DOHH2 (cell line): ENCODE data around the gene IL25.

Experiments used
- H3F3A ChIP-seq: fragments of 200-600 bp; sonication (generic), shearing (Covaris generic); 2 replicates; pipeline ENCODE4 v1.6.0; 2016; ENCODE audit warnings: antibody characterized with exemption, mild to moderate bottlenecking; ENCODE audit not compliant: control insufficient read depth, insufficient read depth
- H3K27ac ChIP-seq: fragments of 200-600 bp; sonication (generic); 2 replicates; pipeline ENCODE4 v1.5.1; 2014; ENCODE audit warnings: low read depth, mild to moderate bottlenecking, low read length, moderate library complexity
- H3K27me3 ChIP-seq: fragments of 200-600 bp; sonication (generic); 2 replicates; pipeline ENCODE4 v1.6.1; 2014; ENCODE audit warnings: mild to moderate bottlenecking, low read length, mixed read lengths; ENCODE audit not compliant: control insufficient read depth
- H3K36me3 ChIP-seq: fragments of 200-600 bp; sonication (generic); 2 replicates; pipeline ENCODE4 v1.6.1; 2014; ENCODE audit warnings: mild to moderate bottlenecking, low read length, moderate library complexity, mixed read lengths; ENCODE audit not compliant: control insufficient read depth
- H3K4me1 ChIP-seq: fragments of 200-600 bp; sonication (generic); 2 replicates; pipeline ENCODE4 v1.6.1; 2014; ENCODE audit warnings: mild to moderate bottlenecking, low read length, mixed read lengths; ENCODE audit not compliant: control insufficient read depth
- H3K4me2 ChIP-seq: fragments of 200-600 bp; sonication (generic); 2 replicates; pipeline ENCODE4 v1.6.0; 2014; ENCODE audit warnings: mild to moderate bottlenecking, low read length, moderate library complexity
- H3K4me3 ChIP-seq: fragments of 200-600 bp; sonication (generic); 2 replicates; pipeline ENCODE4 v1.5.1; 2014; ENCODE audit warnings: mild to moderate bottlenecking, low read length, mixed read lengths
- H3K79me2 ChIP-seq: fragments of 200-600 bp; sonication (generic); 2 replicates; pipeline ENCODE4 v1.6.1; 2014; ENCODE audit warnings: mild to moderate bottlenecking, low read length, mixed read lengths; ENCODE audit not compliant: control insufficient read depth
- H3K9me2 ChIP-seq: fragments of 200-600 bp; sonication (generic); replicated peaks from 2 replicates; pipeline ENCODE4 v1.6.1; 2014; ENCODE audit warnings: mild to moderate bottlenecking, low read length, mixed read lengths; ENCODE audit not compliant: control insufficient read depth
- H3K9me3 ChIP-seq: fragments of 200-600 bp; sonication (generic); 2 replicates; pipeline ENCODE4 v1.6.1; 2014; ENCODE audit warnings: antibody characterized with exemption, low read length, mixed read lengths; ENCODE audit not compliant: control insufficient read depth, insufficient read depth
- H4K20me1 ChIP-seq: fragments of 200-600 bp; sonication (generic); 2 replicates; pipeline ENCODE4 v1.6.0; 2014; ENCODE audit warnings: low read depth, mild to moderate bottlenecking, antibody characterized with exemption, low read length, moderate library complexity; ENCODE audit not compliant: control insufficient read depth, insufficient read depth
- CTCF ChIP-seq: fragments of 200-600 bp; sonication (generic); IDR thresholded peaks from one replicate; pipeline ENCODE4 v1.5.1; 2014; ENCODE audit warnings: antibody characterized with exemption, mild to moderate bottlenecking, low read depth, low read length; ENCODE audit not compliant: poor library complexity, severe bottlenecking
- EZH2phosphoT487 ChIP-seq: fragments of 200-600 bp; sonication (generic); IDR thresholded peaks from 2 replicates; pipeline ENCODE4 v1.6.1; 2017; ENCODE audit warnings: borderline replicate concordance, mild to moderate bottlenecking, antibody characterized with exemption, low read length, moderate library complexity, mixed read lengths

Gene IL25

DNA sequence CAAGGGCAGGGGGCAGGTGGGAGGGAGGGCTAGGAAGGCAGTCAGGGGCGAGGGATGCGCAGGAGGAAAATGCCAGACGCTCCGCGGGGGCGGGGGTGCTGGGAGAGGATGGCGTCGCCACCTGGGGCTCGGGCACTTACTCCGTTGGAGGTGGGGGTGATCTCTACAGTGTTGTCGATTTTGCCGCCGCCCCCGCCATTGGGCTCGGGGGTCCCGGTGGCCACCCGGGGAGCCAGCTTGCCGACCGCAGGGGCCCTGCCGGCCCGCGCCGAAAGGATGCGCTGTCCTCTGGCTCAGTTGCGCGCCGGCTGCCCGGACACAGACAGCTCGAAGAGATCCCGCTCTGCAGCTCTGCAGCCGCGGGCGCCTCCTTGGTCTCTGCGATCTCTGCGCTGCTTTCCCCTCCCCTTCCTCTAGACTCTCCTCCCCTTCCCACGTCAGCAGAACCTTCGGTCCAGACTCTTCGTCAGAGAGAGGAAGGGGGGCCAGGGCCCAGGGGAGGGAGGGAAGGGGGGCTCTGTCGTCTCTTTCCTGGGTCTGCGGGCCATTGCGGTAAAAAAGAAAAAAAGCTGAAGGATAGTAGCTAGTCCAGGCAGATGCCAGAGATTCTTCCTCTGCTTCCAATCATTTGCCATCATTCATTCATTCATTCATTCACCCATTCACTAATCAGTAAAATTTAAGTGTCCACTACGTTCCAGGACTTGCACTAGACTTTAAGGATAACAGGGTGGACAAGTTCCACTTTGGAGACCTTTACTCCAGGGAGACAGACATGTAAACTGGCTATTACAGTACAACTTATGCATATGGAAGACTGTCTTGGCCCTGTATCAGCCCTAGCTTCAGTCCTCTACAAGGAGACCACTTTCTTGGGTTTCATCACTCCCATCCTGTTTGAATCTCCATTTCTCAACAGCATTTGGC, 19.8 kb upstream of the IL25 start, which contains the start of gene SLC22A17:
Gene SLC22A17, minus strand, starts transcription at position 382 of the 927 bp plus-strand sequence.
- no peaks in the 10 kb centered on the region for H3K27me3 ChIP-seq
- TF ChIP-seq EZH2phosphoT487 (no peak), CTCF (no peak)
- H3F3A ChIP-seq, result no peaks in the 10 kb centered on the region
- H3K9me2 ChIP-seq, result no peaks in the 10 kb centered on the region
- no peak within 1 kb of the TSS for H3K4me3 ChIP-seq
- H3K79me2 ChIP-seq, result no peaks in the 10 kb centered on the region
- no peaks in the 10 kb centered on the region for H3K4me1 ChIP-seq
- no peak within 1 kb of the TSS for H3K4me2 ChIP-seq
- no peak within 1 kb of the TSS for H3K27ac ChIP-seq
- no peaks in the 10 kb centered on the region for H3K9me3 ChIP-seq
- H3K36me3 ChIP-seq, result no peaks in the 10 kb centered on the region
- H4K20me1 ChIP-seq, result no peaks in the 10 kb centered on the region

DNA sequence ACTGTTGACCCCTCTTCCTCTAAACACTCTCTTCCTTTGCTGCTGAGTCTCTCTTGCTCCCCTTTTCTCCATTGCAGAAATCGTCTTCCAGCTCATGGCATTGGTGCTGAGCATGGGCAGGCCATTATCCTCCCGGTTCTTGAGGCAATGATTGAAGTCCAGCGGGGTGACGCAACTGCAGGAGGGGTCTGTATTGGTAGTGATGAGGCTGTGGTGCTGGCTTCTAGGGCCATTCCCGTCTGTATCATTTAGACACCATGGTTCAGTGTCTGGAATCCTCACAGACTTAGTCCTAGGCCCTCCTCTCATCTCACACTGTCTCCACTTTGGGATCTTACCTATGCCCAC, 19.2 kb upstream of the IL25 start:
- no peaks in the 10 kb centered on the region for H4K20me1 ChIP-seq
- H3K9me3 ChIP-seq, result no peaks in the 10 kb centered on the region
- H3K9me2 ChIP-seq, result no peaks in the 10 kb centered on the region
- no peak overlapping the region for H3K27ac ChIP-seq
- no peak overlapping the region for H3K4me3 ChIP-seq
- no peaks in the 10 kb centered on the region for H3K27me3 ChIP-seq
- no peaks in the 10 kb centered on the region for H3K79me2 ChIP-seq
- H3K36me3 ChIP-seq, result no peaks in the 10 kb centered on the region
- H3F3A ChIP-seq, result no peaks in the 10 kb centered on the region
- H3K4me1 ChIP-seq, result no peaks in the 10 kb centered on the region
- TF ChIP-seq CTCF (no peak), EZH2phosphoT487 (no peak)
- no peak overlapping the region for H3K4me2 ChIP-seq

GRCh38 chr14:23354990-23355389, 17.6 kb upstream of the IL25 start:
- H3K4me2 ChIP-seq, result no peak overlapping the region
- H3K27ac ChIP-seq, result no peak overlapping the region
- H3K4me3 ChIP-seq, result no peak overlapping the region
- H3K27me3 ChIP-seq, result no peaks in the 10 kb centered on the region
- H3K9me3 ChIP-seq, result no peaks in the 10 kb centered on the region
- H3K79me2 ChIP-seq, result no peaks in the 10 kb centered on the region
- H3K36me3 ChIP-seq, result no peaks in the 10 kb centered on the region
- no peaks in the 10 kb centered on the region for H3K4me1 ChIP-seq
- no peaks in the 10 kb centered on the region for H3F3A ChIP-seq
- TF ChIP-seq EZH2phosphoT487 (no peak), CTCF (no peak)
- H4K20me1 ChIP-seq, result no peaks in the 10 kb centered on the region
- no peaks in the 10 kb centered on the region for H3K9me2 ChIP-seq
